ENCODE results near the gene HERPUD1. TPM values are rescaled to one million over a fixed set of nuclear protein-coding genes. Genes with fewer than 3 reads are reported as not detected.

HERPUD1 gene
- total and polyA plus RNA-seq, 2 of the 13 experiments (the other 11 are each of a cell fraction or from before 2014, with no cell fraction given), result 96.2 to 323 TPM

DNA sequence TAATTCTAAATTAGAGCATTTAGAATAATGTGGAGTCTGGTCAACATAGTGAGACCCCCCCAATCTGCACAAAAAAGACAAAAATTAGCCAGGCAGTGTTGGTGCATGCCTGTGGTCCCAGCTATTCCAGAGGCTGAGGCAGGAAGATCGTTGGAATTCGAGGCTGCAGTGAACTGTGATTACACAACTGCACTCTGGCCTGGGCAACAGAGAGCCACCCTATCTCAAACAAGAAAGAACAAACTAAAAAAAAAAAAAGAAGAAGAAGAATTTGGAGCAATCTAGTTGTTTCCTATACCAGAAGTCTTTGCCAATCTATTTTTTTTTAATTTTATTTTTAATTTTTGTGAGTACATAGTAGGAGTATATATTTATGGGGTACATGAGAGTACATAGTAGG lies 35.8 kb downstream of the HERPUD1 start (continued):
- TF ChIP-seq, protein P1, sequence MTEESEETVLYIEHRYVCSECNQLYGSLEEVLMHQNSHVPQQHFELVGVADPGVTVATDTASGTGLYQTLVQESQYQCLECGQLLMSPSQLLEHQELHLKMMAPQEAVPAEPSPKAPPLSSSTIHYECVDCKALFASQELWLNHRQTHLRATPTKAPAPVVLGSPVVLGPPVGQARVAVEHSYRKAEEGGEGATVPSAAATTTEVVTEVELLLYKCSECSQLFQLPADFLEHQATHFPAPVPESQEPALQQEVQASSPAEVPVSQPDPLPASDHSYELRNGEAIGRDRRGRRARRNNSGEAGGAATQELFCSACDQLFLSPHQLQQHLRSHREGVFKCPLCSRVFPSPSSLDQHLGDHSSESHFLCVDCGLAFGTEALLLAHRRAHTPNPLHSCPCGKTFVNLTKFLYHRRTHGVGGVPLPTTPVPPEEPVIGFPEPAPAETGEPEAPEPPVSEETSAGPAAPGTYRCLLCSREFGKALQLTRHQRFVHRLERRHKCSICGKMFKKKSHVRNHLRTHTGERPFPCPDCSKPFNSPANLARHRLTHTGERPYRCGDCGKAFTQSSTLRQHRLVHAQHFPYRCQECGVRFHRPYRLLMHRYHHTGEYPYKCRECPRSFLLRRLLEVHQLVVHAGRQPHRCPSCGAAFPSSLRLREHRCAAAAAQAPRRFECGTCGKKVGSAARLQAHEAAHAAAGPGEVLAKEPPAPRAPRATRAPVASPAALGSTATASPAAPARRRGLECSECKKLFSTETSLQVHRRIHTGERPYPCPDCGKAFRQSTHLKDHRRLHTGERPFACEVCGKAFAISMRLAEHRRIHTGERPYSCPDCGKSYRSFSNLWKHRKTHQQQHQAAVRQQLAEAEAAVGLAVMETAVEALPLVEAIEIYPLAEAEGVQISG (CRISPR knock-in tag; IDR thresholded peaks at IDR 0.05), result no peak; the same call in 1 of the 2 replicates
- TF ChIP-seq RFXAP (CRISPR knock-in tag; IDR thresholded peaks at IDR 0.05; ENCODE audit: borderline replicate concordance) (0 out of 2 replicates have a peak, but pooled peaks have one; percentile 24), ZNF550 (CRISPR knock-in tag; IDR thresholded peaks at IDR 0.05; ENCODE audit: borderline replicate concordance) (no peak), KLF12 (CRISPR knock-in tag; IDR thresholded peaks at IDR 0.05; ENCODE audit: borderline replicate concordance) (no peak), ATAD3A (CRISPR knock-in tag; IDR thresholded peaks at IDR 0.05) (no peak), MED1 (CRISPR knock-in tag; IDR thresholded peaks at IDR 0.05) (peak; percentile 79), RARA (CRISPR knock-in tag; IDR thresholded peaks at IDR 0.05) (peak; percentile 69; the same call in 1 of the 2 replicates), TRIM22 (IDR thresholded peaks at IDR 0.05) (no peak), ATM (IDR thresholded peaks at IDR 0.05; ENCODE audit: borderline replicate concordance) (no peak), THRA (CRISPR knock-in tag; IDR thresholded peaks at IDR 0.05; ENCODE audit: borderline replicate concordance) (peak; percentile 50; the same call in 1 of the 2 replicates), ZNF816 (CRISPR knock-in tag; IDR thresholded peaks at IDR 0.05; ENCODE audit: borderline replicate concordance) (no peak), ZNF101 (CRISPR knock-in tag; IDR thresholded peaks at IDR 0.05; ENCODE audit: borderline replicate concordance, low read depth) (no peak), ZFP41 (CRISPR knock-in tag; IDR thresholded peaks at IDR 0.05; ENCODE audit: borderline replicate concordance) (no peak), ZFP36L2 (CRISPR knock-in tag; IDR thresholded peaks at IDR 0.05) (no peak), HNRNPH1 (optimal IDR thresholded peaks at IDR 0.05; ENCODE audit: low read depth, low read length) (no peak), ARID2 (CRISPR knock-in tag; IDR thresholded peaks at IDR 0.05; ENCODE audit: borderline replicate concordance) (no peak), ZNF121 (CRISPR knock-in tag; IDR thresholded peaks at IDR 0.05) (peak; percentile 82)
- TF ChIP-seq, protein P2, sequence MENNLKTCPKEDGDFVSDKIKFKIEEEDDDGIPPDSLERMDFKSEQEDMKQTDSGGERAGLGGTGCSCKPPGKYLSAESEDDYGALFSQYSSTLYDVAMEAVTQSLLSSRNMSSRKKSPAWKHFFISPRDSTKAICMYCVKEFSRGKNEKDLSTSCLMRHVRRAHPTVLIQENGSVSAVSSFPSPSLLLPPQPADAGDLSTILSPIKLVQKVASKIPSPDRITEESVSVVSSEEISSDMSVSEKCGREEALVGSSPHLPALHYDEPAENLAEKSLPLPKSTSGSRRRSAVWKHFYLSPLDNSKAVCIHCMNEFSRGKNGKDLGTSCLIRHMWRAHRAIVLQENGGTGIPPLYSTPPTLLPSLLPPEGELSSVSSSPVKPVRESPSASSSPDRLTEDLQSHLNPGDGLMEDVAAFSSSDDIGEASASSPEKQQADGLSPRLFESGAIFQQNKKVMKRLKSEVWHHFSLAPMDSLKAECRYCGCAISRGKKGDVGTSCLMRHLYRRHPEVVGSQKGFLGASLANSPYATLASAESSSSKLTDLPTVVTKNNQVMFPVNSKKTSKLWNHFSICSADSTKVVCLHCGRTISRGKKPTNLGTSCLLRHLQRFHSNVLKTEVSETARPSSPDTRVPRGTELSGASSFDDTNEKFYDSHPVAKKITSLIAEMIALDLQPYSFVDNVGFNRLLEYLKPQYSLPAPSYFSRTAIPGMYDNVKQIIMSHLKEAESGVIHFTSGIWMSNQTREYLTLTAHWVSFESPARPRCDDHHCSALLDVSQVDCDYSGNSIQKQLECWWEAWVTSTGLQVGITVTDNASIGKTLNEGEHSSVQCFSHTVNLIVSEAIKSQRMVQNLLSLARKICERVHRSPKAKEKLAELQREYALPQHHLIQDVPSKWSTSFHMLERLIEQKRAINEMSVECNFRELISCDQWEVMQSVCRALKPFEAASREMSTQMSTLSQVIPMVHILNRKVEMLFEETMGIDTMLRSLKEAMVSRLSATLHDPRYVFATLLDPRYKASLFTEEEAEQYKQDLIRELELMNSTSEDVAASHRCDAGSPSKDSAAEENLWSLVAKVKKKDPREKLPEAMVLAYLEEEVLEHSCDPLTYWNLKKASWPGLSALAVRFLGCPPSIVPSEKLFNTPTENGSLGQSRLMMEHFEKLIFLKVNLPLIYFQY (CRISPR knock-in tag; IDR thresholded peaks at IDR 0.05; ENCODE audit: borderline replicate concordance), result no peak
- TF ChIP-seq, protein P3, sequence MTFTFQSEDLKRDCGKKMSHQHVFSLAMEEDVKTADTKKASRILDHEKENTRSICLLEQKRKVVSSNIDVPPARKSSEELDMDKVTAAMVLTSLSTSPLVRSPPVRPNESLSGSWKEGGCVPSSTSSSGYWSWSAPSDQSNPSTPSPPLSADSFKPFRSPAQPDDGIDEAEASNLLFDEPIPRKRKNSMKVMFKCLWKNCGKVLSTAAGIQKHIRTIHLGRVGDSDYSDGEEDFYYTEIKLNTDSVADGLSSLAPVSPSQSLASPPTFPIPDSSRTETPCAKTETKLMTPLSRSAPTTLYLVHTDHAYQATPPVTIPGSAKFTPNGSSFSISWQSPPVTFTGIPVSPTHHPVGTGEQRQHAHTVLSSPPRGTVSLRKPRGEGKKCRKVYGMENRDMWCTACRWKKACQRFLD (CRISPR knock-in tag; IDR thresholded peaks at IDR 0.05; ENCODE audit: borderline replicate concordance), result no peak
